DND-41 (cell line): ENCODE results near the gene C1orf21.

Source experiments
- ATAC-seq: fragments of 200-7000 bp; cut with Tn5 transposase; 3 replicates; pipeline ENCODE4 v1.9.1; 2021; ENCODE audit warnings: low read depth; ENCODE audit not compliant: insufficient read depth
- DNase-seq: peaks from one replicate; pipeline ENCODE4 v3.0.0-alpha.2; 2020
- H2AFZ ChIP-seq: 2 replicates; pipeline ENCODE4 v1.6.0; 2012; ENCODE audit warnings: low read depth, low read length
- H3K27ac ChIP-seq: 2 replicates; pipeline ENCODE4 v1.5.1; 2012; ENCODE audit warnings: low read length, inconsistent platforms
- H3K27me3 ChIP-seq: fragments of 200-600 bp; sonication (generic); 2 replicates; pipeline ENCODE4 v1.6.0; 2012; ENCODE audit warnings: low read length, mild to moderate bottlenecking, inconsistent platforms; ENCODE audit not compliant: insufficient read depth, poor library complexity
- H3K36me3 ChIP-seq: 2 replicates; pipeline ENCODE4 v1.5.1; 2012; ENCODE audit warnings: low read length, inconsistent platforms; ENCODE audit not compliant: insufficient read depth
- H3K4me1 ChIP-seq: 2 replicates; pipeline ENCODE4 v1.5.1; 2012; ENCODE audit warnings: mild to moderate bottlenecking, low read length; ENCODE audit not compliant: insufficient read depth
- H3K4me2 ChIP-seq: 2 replicates; pipeline ENCODE4 v1.6.0; 2012; ENCODE audit warnings: mild to moderate bottlenecking, moderate library complexity, low read length, inconsistent platforms; ENCODE audit not compliant: insufficient read depth
- H3K4me3 ChIP-seq, 2 experiments: fragments of 200-600 bp in 1 of 2; shearing (Covaris generic) in 1 of 2; 2 replicates each; pipeline ENCODE4 v1.5.1; 2012 to 2016; ENCODE audit warnings: inconsistent platforms in 2 of 2, low read length in 2 of 2, mild to moderate bottlenecking in 2 of 2, low read depth in 1 of 2, moderate library complexity in 1 of 2
- H3K79me2 ChIP-seq: 2 replicates; pipeline ENCODE4 v1.6.0; 2012; ENCODE audit warnings: low read length, inconsistent platforms; ENCODE audit not compliant: insufficient read depth
- H3K9ac ChIP-seq: 2 replicates; pipeline ENCODE4 v1.6.0; 2012; ENCODE audit warnings: low read depth, mild to moderate bottlenecking, inconsistent platforms, low read length, moderate library complexity
- H3K9me3 ChIP-seq: 2 replicates; pipeline ENCODE4 v1.5.1; 2012; ENCODE audit warnings: low read length, moderate library complexity, mild to moderate bottlenecking, inconsistent platforms; ENCODE audit not compliant: insufficient read depth, severe bottlenecking
- H4K20me1 ChIP-seq: 2 replicates; pipeline ENCODE4 v1.6.0; 2012; ENCODE audit warnings: low read length; ENCODE audit not compliant: insufficient read depth
- EZH2 ChIP-seq: IDR thresholded peaks from 3 replicates; pipeline ENCODE4 v1.6.1; 2012; ENCODE audit warnings: borderline replicate concordance, low read depth, mild to moderate bottlenecking, moderate library complexity, low read length, inconsistent platforms; ENCODE audit not compliant: severe bottlenecking
- TF ChIP-seq, protein P1 (sequence below): IDR thresholded peaks from 2 replicates; pipeline ENCODE4 v1.5.1; 2012; ENCODE audit warnings: borderline replicate concordance, low read length, moderate library complexity, mild to moderate bottlenecking; ENCODE audit not compliant: poor library complexity, severe bottlenecking; ENCODE audit errors: extremely low read depth

The C1orf21 gene

DNA sequence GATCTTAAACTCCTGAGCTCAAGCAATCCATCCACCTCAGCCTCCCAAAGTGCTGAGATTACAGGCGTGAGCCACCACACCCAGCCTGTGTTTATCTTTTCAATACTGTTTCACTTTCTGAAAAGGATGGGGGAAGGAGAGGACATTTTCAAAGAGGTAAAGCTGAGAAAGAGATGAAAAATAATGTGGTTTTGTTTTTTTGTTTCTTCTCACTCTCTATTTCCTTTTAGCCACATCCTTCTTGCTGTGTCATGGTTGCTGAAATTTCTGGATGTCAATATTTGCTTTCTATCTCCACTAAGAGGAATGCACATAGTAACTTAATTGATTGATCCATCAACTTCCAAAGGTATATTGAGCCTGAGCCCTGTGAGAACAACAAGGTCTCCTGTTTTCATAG is 6.4 kb upstream of the C1orf21 start:
- H3K4me2 ChIP-seq: no peak overlapping the region
- H4K20me1 ChIP-seq: no peaks in the 10 kb centered on the region
- ATAC-seq: peak; percentile 65
- no peak overlapping the region for H3K9ac ChIP-seq
- TF ChIP-seq, protein P1, sequence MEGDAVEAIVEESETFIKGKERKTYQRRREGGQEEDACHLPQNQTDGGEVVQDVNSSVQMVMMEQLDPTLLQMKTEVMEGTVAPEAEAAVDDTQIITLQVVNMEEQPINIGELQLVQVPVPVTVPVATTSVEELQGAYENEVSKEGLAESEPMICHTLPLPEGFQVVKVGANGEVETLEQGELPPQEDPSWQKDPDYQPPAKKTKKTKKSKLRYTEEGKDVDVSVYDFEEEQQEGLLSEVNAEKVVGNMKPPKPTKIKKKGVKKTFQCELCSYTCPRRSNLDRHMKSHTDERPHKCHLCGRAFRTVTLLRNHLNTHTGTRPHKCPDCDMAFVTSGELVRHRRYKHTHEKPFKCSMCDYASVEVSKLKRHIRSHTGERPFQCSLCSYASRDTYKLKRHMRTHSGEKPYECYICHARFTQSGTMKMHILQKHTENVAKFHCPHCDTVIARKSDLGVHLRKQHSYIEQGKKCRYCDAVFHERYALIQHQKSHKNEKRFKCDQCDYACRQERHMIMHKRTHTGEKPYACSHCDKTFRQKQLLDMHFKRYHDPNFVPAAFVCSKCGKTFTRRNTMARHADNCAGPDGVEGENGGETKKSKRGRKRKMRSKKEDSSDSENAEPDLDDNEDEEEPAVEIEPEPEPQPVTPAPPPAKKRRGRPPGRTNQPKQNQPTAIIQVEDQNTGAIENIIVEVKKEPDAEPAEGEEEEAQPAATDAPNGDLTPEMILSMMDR: no peak
- no peak for TF ChIP-seq EZH2
- no peak overlapping the region for H3K4me3 ChIP-seq
- H3K9me3 ChIP-seq: no peaks in the 10 kb centered on the region
- DNase-seq: no peak
- H3K36me3 ChIP-seq: no peaks in the 10 kb centered on the region
- peaks cover 3% of the 10 kb centered on the region; the same call in 1 of the 2 replicates for H3K4me1 ChIP-seq
- H3K27ac ChIP-seq: no peak overlapping the region
- peaks cover 18% of the 10 kb centered on the region for H3K27me3 ChIP-seq
- H2AFZ ChIP-seq: no peak overlapping the region
- no peaks in the 10 kb centered on the region for H3K79me2 ChIP-seq

GRCh38 chr1:184383772-184384323 is 3.0 kb upstream of the C1orf21 start:
- Histone ChIP-seq H3K27ac (no peak overlapping the region), H3K9me3 (no peaks in the 10 kb centered on the region), H3K4me3 (no peak overlapping the region), H3K36me3 (no peaks in the 10 kb centered on the region), H3K4me1 (peaks cover 26% of the 10 kb centered on the region), H3K79me2 (no peaks in the 10 kb centered on the region), H3K27me3 (peaks cover 52% of the 10 kb centered on the region), H3K9ac (no peak overlapping the region), H2AFZ (no peak overlapping the region), H4K20me1 (peaks cover 9% of the 10 kb centered on the region), H3K4me2 (no peak overlapping the region)
- TF ChIP-seq EZH2: no peak
- TF ChIP-seq, protein P1: no peak
- DNase-seq (no peak), ATAC-seq (no peak)

DNA sequence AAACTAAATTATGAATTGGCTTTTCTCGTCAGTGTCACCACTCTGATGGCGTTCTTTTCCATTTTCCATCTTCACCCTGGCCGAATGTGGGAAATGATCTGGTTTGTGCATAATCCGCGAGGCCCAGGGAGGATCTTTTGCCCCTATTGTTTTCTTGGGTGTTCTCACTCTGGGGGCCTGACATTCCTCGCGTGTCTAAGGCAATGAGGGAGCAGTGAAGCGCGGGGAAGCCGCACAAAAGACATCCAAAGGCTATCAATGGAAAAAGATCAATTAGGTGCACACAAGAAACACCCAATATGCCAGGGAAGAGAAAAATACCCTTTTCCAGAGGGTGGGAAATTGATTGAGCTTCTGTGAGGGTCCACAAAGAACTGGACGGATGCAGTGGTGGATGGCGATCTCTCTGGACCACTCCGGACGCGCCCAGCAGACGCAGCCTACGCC is 941 bp upstream of the C1orf21 start:
- H3K4me3 ChIP-seq: peak overlapping the region in 1 of 2 experiments; percentile 72; a peak in 2 of 4 replicates
- TF ChIP-seq, protein P1: no peak
- TF ChIP-seq EZH2: no peak

DNA sequence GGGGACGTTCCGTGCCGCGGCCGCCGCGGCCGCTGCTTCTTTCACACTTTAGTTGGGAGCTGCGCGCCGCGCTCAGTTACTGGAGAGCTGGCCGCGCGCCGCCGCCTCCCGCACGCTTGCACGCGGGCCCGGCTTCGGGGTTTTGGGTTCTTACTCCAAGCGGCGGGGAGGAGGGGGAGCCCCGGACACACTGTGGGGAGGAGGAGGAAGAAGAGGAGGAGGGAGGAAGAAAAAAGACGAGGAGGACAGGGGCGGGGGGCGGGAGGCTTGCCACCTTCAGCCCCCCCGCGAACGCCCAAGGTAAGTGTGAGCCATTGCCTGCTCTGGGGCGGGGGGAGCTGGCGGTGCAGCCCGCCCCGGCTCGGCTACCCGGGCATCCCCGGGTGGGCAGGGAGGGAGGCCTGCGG is 243 bp downstream of the C1orf21 start:
- no peak for ATAC-seq
- no peak overlapping the region for H3K27ac ChIP-seq
- H3K9me3 ChIP-seq: no peaks in the 10 kb centered on the region
- TF ChIP-seq, protein P1: no peak
- TF ChIP-seq EZH2: peak; percentile 51
- H2AFZ ChIP-seq: peak overlapping the region; percentile 79
- peaks cover 25% of the 10 kb centered on the region for H3K4me1 ChIP-seq
- peaks cover 9% of the 10 kb centered on the region for H4K20me1 ChIP-seq
- H3K79me2 ChIP-seq: no peaks in the 10 kb centered on the region
- no peak for DNase-seq
- H3K4me3 ChIP-seq: peak overlapping the region; percentile 72 to 84
- peak overlapping the region; percentile 80 for H3K4me2 ChIP-seq
- no peaks in the 10 kb centered on the region for H3K36me3 ChIP-seq
- H3K9ac ChIP-seq: peak overlapping the region; percentile 70
- peaks cover 62% of the 10 kb centered on the region for H3K27me3 ChIP-seq

More for the DNA sequence above, 941 bp upstream of the C1orf21 start:
- Histone ChIP-seq H3K27me3 (peaks cover 62% of the 10 kb centered on the region), H3K27ac (no peak overlapping the region), H4K20me1 (peaks cover 9% of the 10 kb centered on the region), H3K79me2 (no peaks in the 10 kb centered on the region), H3K4me1 (peaks cover 25% of the 10 kb centered on the region), H3K36me3 (no peaks in the 10 kb centered on the region), H3K9me3 (no peaks in the 10 kb centered on the region), H2AFZ (peak overlapping the region; percentile 79), H3K4me2 (peak overlapping the region; percentile 80), H3K9ac (peak overlapping the region; percentile 70)
- DNase-seq (no peak), ATAC-seq (no peak)
